NCI-H1417 (cell line): ENCODE measurements around the gene SERPINB1.

Experiments used
- DNase-seq, 3 experiments: peaks; one replicate each; lab custom pipeline; 2025; lab: John Stamatoyannopoulos, UW

SERPINB1 gene

GRCh38 chr6:2793534-2794151 lies 48.0 kb downstream of the SERPINB1 start:
- DNase-seq, result no peak

GRCh38 chr6:2792330-2793110 lies 49.1 kb downstream of the SERPINB1 start:
- DNase-seq, result no peak

- DNase-seq, result no peak
Observed at GRCh38 chr6:2791450-2791974, 50.2 kb downstream of the SERPINB1 start.

GRCh38 chr6:2790588-2791449 lies 50.8 kb downstream of the SERPINB1 start:
- peak in 2 of 3 experiments; percentile 41 to 48 for DNase-seq

- DNase-seq, result no peak
Observed at GRCh38 chr6:2786269-2786668, 55.4 kb downstream of the SERPINB1 start.

- DNase-seq, result no peak
Observed at GRCh38 chr6:2784930-2785329, 56.7 kb downstream of the SERPINB1 start.

- DNase-seq, result no peak
Observed at GRCh38 chr6:2784061-2784460, 57.6 kb downstream of the SERPINB1 start.

GRCh38 chr6:2783188-2783963 lies 58.3 kb downstream of the SERPINB1 start:
- no peak for DNase-seq

- no peak for DNase-seq
Observed at GRCh38 chr6:2782825-2783187, 58.9 kb downstream of the SERPINB1 start.

- DNase-seq, result no peak
Observed at GRCh38 chr6:2782356-2782708, 59.3 kb downstream of the SERPINB1 start.
